ENCODE measurements around the gene STX17. TPM values are rescaled to one million over a fixed set of nuclear protein-coding genes. Genes with fewer than 3 reads are reported as not detected.

Gene STX17
- total and polyA plus RNA-seq, 2 of the 13 experiments (the other 11 are each of a cell fraction or from before 2014, with no cell fraction given): 8.3 to 25.7 TPM

DNA sequence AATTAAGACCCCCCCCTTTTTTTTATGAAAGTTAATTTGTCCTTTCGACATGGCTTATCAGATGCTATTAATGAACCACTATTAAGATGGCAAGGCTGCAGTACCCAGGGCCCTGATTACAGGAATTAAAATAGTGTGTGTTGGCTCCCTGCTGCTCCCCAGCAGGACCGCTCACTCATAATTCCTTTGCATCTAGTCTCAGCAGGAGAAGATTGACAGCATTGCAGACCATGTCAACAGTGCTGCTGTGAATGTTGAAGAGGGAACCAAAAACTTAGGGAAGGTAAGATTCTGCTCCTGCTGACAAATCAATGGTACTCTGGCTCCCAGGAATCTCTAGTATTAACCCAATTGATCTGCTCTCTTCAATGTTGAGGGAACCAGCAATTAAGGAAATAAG, 61.0 kb downstream of the STX17 start:
- ATAC-seq (no peak), DNase-seq (ENCODE audit: low spot score) (no peak), FAIRE-seq (no peak)
- H3K9me3 ChIP-seq (ENCODE audit: low read length): no peaks in the 10 kb centered on the region
- no TSS peak for BruUV-seq (replicated peaks)
- H3K27ac ChIP-seq (ENCODE audit: extremely low read length, insufficient read depth, low read length): no peak overlapping the region
- H3K36me3 ChIP-seq (replicated peaks in 1 of 2; ENCODE audit: control insufficient read depth in 1 of 2, insufficient read depth in 2 of 2, low read length in 2 of 2): peaks cover 1 to 14% of the 10 kb centered on the region in 2 experiments; a peak in 3 of 5 replicates
- H4K20me1 ChIP-seq (ENCODE audit: insufficient read depth, low read length): no peaks in the 10 kb centered on the region
- 95% methylated on average over 2 of the region's 2 CpGs for WGBS (ENCODE audit: low lambda C conversion rate)
- ChIA-PET CTCF (ENCODE audit: low intra/inter-chr PET ratio, low total read pairs) (no interaction called here), POLR2A (no interaction called here)
- intact Hi-C loops (cut with micrococcal nuclease; ENCODE audit: unreplicated experiment) (no loop called here), in situ Hi-C loops (cut with HindIII; ENCODE audit: extremely low pct_ligation_motif_present, low pct_unique_long_range_greater_than_20kb) (no loop called here)
- H3K79me2 ChIP-seq (ENCODE audit: insufficient read depth, low read length): no peaks in the 10 kb centered on the region
- H3K4me3 ChIP-seq (replicated peaks in 1 of 3; ENCODE audit: insufficient read depth in 1 of 3, low read depth in 2 of 3, low read length in 3 of 3): no peak overlapping the region
- H2AFZ ChIP-seq (ENCODE audit: low read length): no peak overlapping the region
- no peaks in the 10 kb centered on the region for H3K27me3 ChIP-seq (ENCODE audit: control insufficient read depth in 1 of 2, insufficient read depth in 2 of 2, low read length in 2 of 2)
- no peak overlapping the region for H3K9ac ChIP-seq (ENCODE audit: insufficient read depth, low read depth, low read length)
- H3K4me1 ChIP-seq (ENCODE audit: insufficient read depth, low read length): no peaks in the 10 kb centered on the region
- H3K4me2 ChIP-seq (ENCODE audit: low read depth, low read length): no peak overlapping the region
- TF ChIP-seq, protein P1, sequence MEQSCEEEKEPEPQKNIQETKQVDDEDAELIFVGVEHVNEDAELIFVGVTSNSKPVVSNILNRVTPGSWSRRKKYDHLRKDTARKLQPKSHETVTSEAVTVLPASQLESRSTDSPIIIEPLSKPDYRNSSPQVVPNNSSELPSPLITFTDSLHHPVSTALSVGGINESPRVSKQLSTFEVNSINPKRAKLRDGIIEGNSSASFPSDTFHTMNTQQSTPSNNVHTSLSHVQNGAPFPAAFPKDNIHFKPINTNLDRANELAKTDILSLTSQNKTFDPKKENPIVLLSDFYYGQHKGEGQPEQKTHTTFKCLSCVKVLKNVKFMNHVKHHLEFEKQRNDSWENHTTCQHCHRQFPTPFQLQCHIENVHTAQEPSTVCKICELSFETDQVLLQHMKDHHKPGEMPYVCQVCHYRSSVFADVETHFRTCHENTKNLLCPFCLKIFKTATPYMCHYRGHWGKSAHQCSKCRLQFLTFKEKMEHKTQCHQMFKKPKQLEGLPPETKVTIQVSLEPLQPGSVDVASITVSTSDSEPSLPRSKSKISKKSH (CRISPR knock-in tag; IDR thresholded peaks at IDR 0.05; ENCODE audit: borderline replicate concordance): no peak
- TF ChIP-seq SP1 (IDR thresholded peaks at IDR 0.05) (no peak), SP1 (CRISPR knock-in tag; IDR thresholded peaks at IDR 0.05) (no peak), ZNF335 (CRISPR knock-in tag; IDR thresholded peaks at IDR 0.05) (no peak), SOX5 (CRISPR knock-in tag; IDR thresholded peaks at IDR 0.05; ENCODE audit: borderline replicate concordance) (no peak), CC2D1A (CRISPR knock-in tag; IDR thresholded peaks at IDR 0.05) (no peak), PAX8 (CRISPR knock-in tag; IDR thresholded peaks at IDR 0.05; ENCODE audit: borderline replicate concordance) (no peak), REPIN1 (CRISPR knock-in tag; IDR thresholded peaks at IDR 0.05; ENCODE audit: borderline replicate concordance, low read depth) (no peak), ZNF839 (CRISPR knock-in tag; IDR thresholded peaks at IDR 0.05; ENCODE audit: borderline replicate concordance) (no peak), EHMT2 (IDR thresholded peaks at IDR 0.05; ENCODE audit: borderline replicate concordance, low read depth, low read length) (no peak), ZNF883 (CRISPR knock-in tag; IDR thresholded peaks at IDR 0.05; ENCODE audit: not compliant biosample characterization) (no peak), EED (CRISPR knock-in tag; IDR thresholded peaks at IDR 0.05) (no peak)
- TF ChIP-seq, protein P2, sequence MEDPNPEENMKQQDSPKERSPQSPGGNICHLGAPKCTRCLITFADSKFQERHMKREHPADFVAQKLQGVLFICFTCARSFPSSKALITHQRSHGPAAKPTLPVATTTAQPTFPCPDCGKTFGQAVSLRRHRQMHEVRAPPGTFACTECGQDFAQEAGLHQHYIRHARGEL (CRISPR knock-in tag; IDR thresholded peaks at IDR 0.05): no peak
- TF ChIP-seq, protein P3, sequence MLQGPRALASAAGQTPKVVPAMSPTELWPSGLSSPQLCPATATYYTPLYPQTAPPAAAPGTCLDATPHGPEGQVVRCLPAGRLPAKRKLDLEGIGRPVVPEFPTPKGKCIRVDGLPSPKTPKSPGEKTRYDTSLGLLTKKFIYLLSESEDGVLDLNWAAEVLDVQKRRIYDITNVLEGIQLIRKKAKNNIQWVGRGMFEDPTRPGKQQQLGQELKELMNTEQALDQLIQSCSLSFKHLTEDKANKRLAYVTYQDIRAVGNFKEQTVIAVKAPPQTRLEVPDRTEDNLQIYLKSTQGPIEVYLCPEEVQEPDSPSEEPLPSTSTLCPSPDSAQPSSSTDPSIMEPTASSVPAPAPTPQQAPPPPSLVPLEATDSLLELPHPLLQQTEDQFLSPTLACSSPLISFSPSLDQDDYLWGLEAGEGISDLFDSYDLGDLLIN (CRISPR knock-in tag; IDR thresholded peaks at IDR 0.05; ENCODE audit: borderline replicate concordance): no peak
- TF ChIP-seq, protein P4, sequence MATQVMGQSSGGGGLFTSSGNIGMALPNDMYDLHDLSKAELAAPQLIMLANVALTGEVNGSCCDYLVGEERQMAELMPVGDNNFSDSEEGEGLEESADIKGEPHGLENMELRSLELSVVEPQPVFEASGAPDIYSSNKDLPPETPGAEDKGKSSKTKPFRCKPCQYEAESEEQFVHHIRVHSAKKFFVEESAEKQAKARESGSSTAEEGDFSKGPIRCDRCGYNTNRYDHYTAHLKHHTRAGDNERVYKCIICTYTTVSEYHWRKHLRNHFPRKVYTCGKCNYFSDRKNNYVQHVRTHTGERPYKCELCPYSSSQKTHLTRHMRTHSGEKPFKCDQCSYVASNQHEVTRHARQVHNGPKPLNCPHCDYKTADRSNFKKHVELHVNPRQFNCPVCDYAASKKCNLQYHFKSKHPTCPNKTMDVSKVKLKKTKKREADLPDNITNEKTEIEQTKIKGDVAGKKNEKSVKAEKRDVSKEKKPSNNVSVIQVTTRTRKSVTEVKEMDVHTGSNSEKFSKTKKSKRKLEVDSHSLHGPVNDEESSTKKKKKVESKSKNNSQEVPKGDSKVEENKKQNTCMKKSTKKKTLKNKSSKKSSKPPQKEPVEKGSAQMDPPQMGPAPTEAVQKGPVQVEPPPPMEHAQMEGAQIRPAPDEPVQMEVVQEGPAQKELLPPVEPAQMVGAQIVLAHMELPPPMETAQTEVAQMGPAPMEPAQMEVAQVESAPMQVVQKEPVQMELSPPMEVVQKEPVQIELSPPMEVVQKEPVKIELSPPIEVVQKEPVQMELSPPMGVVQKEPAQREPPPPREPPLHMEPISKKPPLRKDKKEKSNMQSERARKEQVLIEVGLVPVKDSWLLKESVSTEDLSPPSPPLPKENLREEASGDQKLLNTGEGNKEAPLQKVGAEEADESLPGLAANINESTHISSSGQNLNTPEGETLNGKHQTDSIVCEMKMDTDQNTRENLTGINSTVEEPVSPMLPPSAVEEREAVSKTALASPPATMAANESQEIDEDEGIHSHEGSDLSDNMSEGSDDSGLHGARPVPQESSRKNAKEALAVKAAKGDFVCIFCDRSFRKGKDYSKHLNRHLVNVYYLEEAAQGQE (IDR thresholded peaks at IDR 0.05; ENCODE audit: borderline replicate concordance in 1 of 2, low read depth in 1 of 2, low read length in 2 of 2): no peak

Measured in HepG2 (cell line).